ENCODE data around the gene NUAK1. TPM values are rescaled to one million over a fixed set of nuclear protein-coding genes. Genes with fewer than 3 reads are reported as not detected.
"Not testable (repeated sequence)": the region's sequence is repeated elsewhere in the genome, so short reads cannot be mapped to it uniquely, and the experiment has no call there.

NUAK1 gene
- total RNA-seq, 2 donors from 2014 or later = 14.0 to 16.8 TPM

- Mint-ChIP-seq H3K27ac (no peak overlapping the region), H3K36me3 (ENCODE audit: low read depth) (no peaks in the 10 kb centered on the region), H3K4me1 (peaks cover 50% of the 10 kb centered on the region), H3K27me3 (ENCODE audit: insufficient read depth) (no peaks in the 10 kb centered on the region), H3K4me3 (no peak overlapping the region), H3K9me3 (no peaks in the 10 kb centered on the region)
- no peaks in the 10 kb centered on the region for H3K9me3 ChIP-seq (ENCODE audit: control insufficient read depth, low read length)
- no peak overlapping the region for H3K9ac ChIP-seq (ENCODE audit: extremely low read depth, low read length, poor library complexity, severe bottlenecking)
- peak; percentile 28 for DNase-seq
- H3K27ac ChIP-seq (ENCODE audit: low read depth, low read length) = no peak overlapping the region
- H3K4me3 ChIP-seq (ENCODE audit: low read length) = no peak overlapping the region
- no peaks in the 10 kb centered on the region for H3K36me3 ChIP-seq (ENCODE audit: control insufficient read depth, insufficient read depth, low read length)
- peaks cover 5% of the 10 kb centered on the region for H3K4me1 ChIP-seq (ENCODE audit: control insufficient read depth, insufficient read depth, low read length)
- no peaks in the 10 kb centered on the region for H3K27me3 ChIP-seq (ENCODE audit: control insufficient read depth, insufficient read depth, low read length, poor library complexity, severe bottlenecking)
- 97 to 100% methylated on average over 1 to 2 of the region's 2 CpGs for WGBS, 2 experiments (ENCODE audit: insufficient coverage in 1 of 2, insufficient read length in 1 of 2)
- TF ChIP-seq CTCF (conservative IDR thresholded peaks at IDR 0.05) = no peak
These were observed 6.1 kb upstream of the NUAK1 start for GRCh38 chr12:106144847-106145246.

GRCh38 chr12:106142591-106143261 lies 4.0 kb upstream of the NUAK1 start:
- Mint-ChIP-seq H3K27ac (no peak overlapping the region), H3K9me3 (no peaks in the 10 kb centered on the region), H3K36me3 (ENCODE audit: low read depth) (no peaks in the 10 kb centered on the region), H3K4me1 (peaks cover 49% of the 10 kb centered on the region), H3K4me3 (no peak overlapping the region), H3K27me3 (ENCODE audit: insufficient read depth) (no peaks in the 10 kb centered on the region)
- no peak overlapping the region for H3K9ac ChIP-seq (ENCODE audit: extremely low read depth, low read length, poor library complexity, severe bottlenecking)
- no peak overlapping the region for H3K27ac ChIP-seq (ENCODE audit: low read depth, low read length)
- peaks cover 5% of the 10 kb centered on the region for H3K4me1 ChIP-seq (ENCODE audit: control insufficient read depth, insufficient read depth, low read length)
- 86 to 87% methylated on average over 4 to 7 of the region's 7 CpGs for WGBS, 2 experiments (ENCODE audit: insufficient coverage in 1 of 2, insufficient read length in 1 of 2)
- no peak for TF ChIP-seq CTCF (conservative IDR thresholded peaks at IDR 0.05)
- no peaks in the 10 kb centered on the region for H3K36me3 ChIP-seq (ENCODE audit: control insufficient read depth, insufficient read depth, low read length)
- peak overlapping the region; percentile 27 for H3K4me3 ChIP-seq (ENCODE audit: low read length)
- H3K9me3 ChIP-seq (ENCODE audit: control insufficient read depth, low read length) = no peaks in the 10 kb centered on the region
- no peaks in the 10 kb centered on the region for H3K27me3 ChIP-seq (ENCODE audit: control insufficient read depth, insufficient read depth, low read length, poor library complexity, severe bottlenecking)
- peak; percentile 47 for DNase-seq

GRCh38 chr12:106141920-106142319 lies 3.2 kb upstream of the NUAK1 start:
- not testable (repeated sequence) for H3K27me3 Mint-ChIP-seq (ENCODE audit: insufficient read depth); H3K27me3 ChIP-seq (ENCODE audit: control insufficient read depth, insufficient read depth, low read length, poor library complexity, severe bottlenecking); H3K27ac ChIP-seq (ENCODE audit: low read depth, low read length); H3K9me3 ChIP-seq (ENCODE audit: control insufficient read depth, low read length); H3K4me1 ChIP-seq (ENCODE audit: control insufficient read depth, insufficient read depth, low read length); H3K9ac ChIP-seq (ENCODE audit: extremely low read depth, low read length, poor library complexity, severe bottlenecking); H3K36me3 ChIP-seq (ENCODE audit: control insufficient read depth, insufficient read depth, low read length); H3K27ac Mint-ChIP-seq; H3K9me3 Mint-ChIP-seq; H3K36me3 Mint-ChIP-seq (ENCODE audit: low read depth)
- peak overlapping the region; percentile 98 for H3K4me3 ChIP-seq (ENCODE audit: low read length)
- Mint-ChIP-seq H3K4me1 (peaks cover 52% of the 10 kb centered on the region), H3K4me3 (peak overlapping the region; percentile 7)
- peak; percentile 68 for DNase-seq
- WGBS, 2 experiments (ENCODE audit: insufficient coverage in 1 of 2, insufficient read length in 1 of 2) = 69 to 75% methylated on average over 5 to 8 of the region's 8 CpGs

GRCh38 chr12:106141452-106141851 lies 2.7 kb upstream of the NUAK1 start:
- no peaks in the 10 kb centered on the region for H3K9me3 Mint-ChIP-seq
- no peaks in the 10 kb centered on the region for H3K36me3 ChIP-seq (ENCODE audit: control insufficient read depth, insufficient read depth, low read length)
- peak overlapping the region; percentile 7 for H3K4me3 Mint-ChIP-seq
- TF ChIP-seq CTCF (conservative IDR thresholded peaks at IDR 0.05) = no peak
- no peaks in the 10 kb centered on the region for H3K36me3 Mint-ChIP-seq (ENCODE audit: low read depth)
- H3K9ac ChIP-seq (ENCODE audit: extremely low read depth, low read length, poor library complexity, severe bottlenecking) = no peak overlapping the region
- peaks cover 5% of the 10 kb centered on the region for H3K4me1 ChIP-seq (ENCODE audit: control insufficient read depth, insufficient read depth, low read length)
- H3K4me1 Mint-ChIP-seq = peaks cover 55% of the 10 kb centered on the region
- no peak overlapping the region for H3K27ac ChIP-seq (ENCODE audit: low read depth, low read length)
- H3K27me3 Mint-ChIP-seq (ENCODE audit: insufficient read depth) = peaks cover 2% of the 10 kb centered on the region
- DNase-seq = peak; percentile 58
- H3K27ac Mint-ChIP-seq = no peak overlapping the region
- H3K4me3 ChIP-seq (ENCODE audit: low read length) = peak overlapping the region; percentile 98
- WGBS, 2 experiments (ENCODE audit: insufficient coverage in 1 of 2, insufficient read length in 1 of 2) = 75 to 77% methylated on average over 2 to 3 of the region's 3 CpGs
- no peaks in the 10 kb centered on the region for H3K27me3 ChIP-seq (ENCODE audit: control insufficient read depth, insufficient read depth, low read length, poor library complexity, severe bottlenecking)
- no peaks in the 10 kb centered on the region for H3K9me3 ChIP-seq (ENCODE audit: control insufficient read depth, low read length)

All from endodermal cell (in vitro differentiated cells).